IPS DF 4.7 (cell line): Measurements from ENCODE around the gene SYK.
"Not testable (repeated sequence)": the region's sequence is repeated elsewhere in the genome, so short reads cannot be mapped to it uniquely, and the experiment has no call there.

Experiments
- DNase-seq: peaks from one replicate; pipeline ENCODE4 v3.0.0-alpha.2; 2013; ENCODE audit warnings: low spot score; ENCODE audit errors: extremely low read depth

Gene SYK

GRCh38 chr9:90878562-90878961 is 76.9 kb downstream of the SYK start:
- DNase-seq = no peak

GRCh38 chr9:90880066-90880465 is 78.4 kb downstream of the SYK start:
- no peak for DNase-seq

- no peak for DNase-seq
Observed at GRCh38 chr9:90880669-90881068, 79.0 kb downstream of the SYK start.

- DNase-seq = no peak
Observed at GRCh38 chr9:90881648-90882047, 80.0 kb downstream of the SYK start.

GRCh38 chr9:90882991-90883600 is 81.5 kb downstream of the SYK start:
- DNase-seq = no peak

GRCh38 chr9:90883661-90884060 is 82.0 kb downstream of the SYK start:
- DNase-seq = no peak

GRCh38 chr9:90884178-90884577 is 82.6 kb downstream of the SYK start:
- DNase-seq = no peak

GRCh38 chr9:90886868-90887267 is 85.2 kb downstream of the SYK start:
- not testable (repeated sequence) for DNase-seq

GRCh38 chr9:90888941-90889340 is 87.3 kb downstream of the SYK start:
- no peak for DNase-seq

GRCh38 chr9:90890146-90890810 is 88.7 kb downstream of the SYK start:
- DNase-seq = no peak

- no peak for DNase-seq
Observed at GRCh38 chr9:90891308-90892040, 89.9 kb downstream of the SYK start.

GRCh38 chr9:90892918-90893317 is 91.3 kb downstream of the SYK start:
- no peak for DNase-seq

GRCh38 chr9:90893706-90894105 is 92.1 kb downstream of the SYK start:
- no peak for DNase-seq

- DNase-seq = no peak
Observed at GRCh38 chr9:90894986-90895687, 93.5 kb downstream of the SYK start.

- no peak for DNase-seq
Observed at GRCh38 chr9:90895786-90896185, 94.2 kb downstream of the SYK start.

GRCh38 chr9:90896231-90896630 is 94.6 kb downstream of the SYK start:
- DNase-seq = no peak

GRCh38 chr9:90898228-90898627 is 96.6 kb downstream of the SYK start:
- DNase-seq = no peak

GRCh38 chr9:90899287-90899686 is 97.7 kb downstream of the SYK start:
- no peak for DNase-seq

- DNase-seq = no peak
Observed at GRCh38 chr9:90900130-90900529, 98.5 kb downstream of the SYK start.

GRCh38 chr9:90901933-90902332 is 100.3 kb downstream of the SYK start:
- DNase-seq = no peak

- no peak for DNase-seq
Observed at GRCh38 chr9:90903766-90904424, 102.3 kb downstream of the SYK start.
